Tongue (tissue), 2 donors: ENCODE results near the gene NFASC. TPM values are rescaled to one million over a fixed set of nuclear protein-coding genes. Genes with fewer than 3 reads are reported as not detected.
A peak's percentile ranks its signal among the peaks of the same experiment; 100 is the strongest.

Experiments used
- DNase-seq: peaks from one replicate; pipeline ENCODE4 v3.0.0-alpha.2; 2015
- total RNA-seq: library from RNA; depleted of rRNA; stranded (reverse); fragments of >200 nt; gene quantifications from one replicate; pipeline ENCODE4 v1.2.3, GENCODE V29; 2014

NFASC gene
- total RNA-seq, 1 donor from 2014 or later, result 4.4 TPM

DNA sequence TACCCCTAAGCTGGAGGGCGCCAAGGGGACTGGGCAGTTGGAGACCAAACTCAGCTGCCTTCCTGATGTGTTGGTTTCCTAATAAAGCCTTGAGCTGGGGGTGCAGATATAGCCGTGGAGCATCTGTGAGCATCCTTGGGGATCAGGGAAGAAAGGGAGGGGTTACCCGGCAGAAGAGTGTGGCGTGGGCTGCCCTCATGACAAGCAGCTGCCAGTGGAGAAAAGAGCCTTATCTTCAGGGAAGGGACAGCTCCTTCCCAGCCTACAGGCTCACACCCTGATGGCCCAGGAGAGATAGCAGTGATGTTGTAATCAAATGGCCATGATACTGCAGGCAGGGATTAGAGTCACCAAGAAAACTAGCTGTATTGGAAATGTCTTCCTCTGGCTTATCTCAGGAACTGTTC is 10.8 kb upstream of the NFASC start:
- DNase-seq, result no peak

DNA sequence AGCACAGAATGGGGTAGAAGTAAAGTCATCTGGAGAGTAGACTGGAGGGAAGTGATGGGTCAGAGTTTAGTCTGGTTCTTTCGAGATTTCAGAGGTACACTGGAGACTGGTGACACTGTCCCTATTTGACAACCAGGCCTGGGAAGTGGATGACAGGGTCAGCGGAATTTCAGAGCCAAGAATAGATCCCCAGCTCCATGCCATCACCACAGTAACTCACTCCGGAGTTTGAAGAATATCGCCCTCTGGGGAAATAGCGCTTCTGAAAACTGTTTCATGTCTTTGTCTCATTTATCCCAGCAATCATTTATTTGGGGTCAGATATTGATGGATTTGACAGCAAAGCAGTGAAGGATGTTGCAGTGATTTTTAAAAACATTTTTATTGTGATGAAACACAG is 7.6 kb upstream of the NFASC start:
- DNase-seq, result no peak

DNA sequence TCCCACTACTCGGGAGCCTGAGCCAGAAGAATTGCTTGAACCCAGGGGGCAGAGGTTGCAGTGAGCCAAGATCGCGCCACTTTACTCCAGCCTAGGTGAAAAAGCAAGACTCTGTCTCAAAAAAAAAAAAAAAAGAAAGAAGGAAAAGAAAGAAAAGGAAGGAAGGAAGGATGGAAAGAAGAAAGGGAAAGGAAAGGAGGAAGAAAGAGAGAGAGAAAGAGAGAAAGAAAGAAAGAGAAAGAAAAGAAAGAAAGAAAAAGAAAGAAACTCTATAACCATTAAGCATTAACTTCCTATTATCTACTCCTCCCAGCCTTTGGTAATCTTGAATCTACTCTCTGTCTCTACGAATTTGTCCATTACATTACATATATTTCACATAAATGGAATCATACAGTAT is 6.9 kb upstream of the NFASC start:
- DNase-seq, result no peak

DNA sequence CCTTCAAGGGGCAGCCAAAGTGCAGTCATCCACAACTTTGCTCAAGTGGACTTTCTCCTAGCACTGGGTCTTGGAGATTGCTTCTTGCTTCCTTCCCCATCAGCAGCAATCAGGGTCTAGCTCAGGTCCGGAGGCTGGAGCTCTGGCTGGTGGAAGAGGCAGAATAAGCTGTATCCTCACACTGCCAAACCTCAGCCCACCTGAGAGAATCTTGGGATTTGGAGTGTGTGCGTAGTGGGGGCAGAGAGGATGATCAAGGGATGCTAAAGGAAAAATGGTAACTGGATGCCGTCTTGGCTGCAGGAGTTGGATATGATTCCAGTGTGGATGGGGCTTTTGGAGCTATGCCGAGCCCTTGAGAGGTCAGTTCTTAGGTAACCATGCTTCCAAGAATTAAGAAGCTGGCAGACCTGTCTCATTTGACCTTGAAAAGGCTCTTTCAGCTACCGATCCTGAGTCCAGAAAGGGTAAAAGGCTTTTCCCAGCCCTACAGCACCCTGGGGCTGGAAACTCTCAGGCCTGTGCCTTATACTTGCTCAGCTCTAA is 4.5 kb upstream of the NFASC start:
- no peak for DNase-seq

GRCh38 chr1:204867203-204867602 is 3.5 kb upstream of the NFASC start:
- no peak for DNase-seq

DNA sequence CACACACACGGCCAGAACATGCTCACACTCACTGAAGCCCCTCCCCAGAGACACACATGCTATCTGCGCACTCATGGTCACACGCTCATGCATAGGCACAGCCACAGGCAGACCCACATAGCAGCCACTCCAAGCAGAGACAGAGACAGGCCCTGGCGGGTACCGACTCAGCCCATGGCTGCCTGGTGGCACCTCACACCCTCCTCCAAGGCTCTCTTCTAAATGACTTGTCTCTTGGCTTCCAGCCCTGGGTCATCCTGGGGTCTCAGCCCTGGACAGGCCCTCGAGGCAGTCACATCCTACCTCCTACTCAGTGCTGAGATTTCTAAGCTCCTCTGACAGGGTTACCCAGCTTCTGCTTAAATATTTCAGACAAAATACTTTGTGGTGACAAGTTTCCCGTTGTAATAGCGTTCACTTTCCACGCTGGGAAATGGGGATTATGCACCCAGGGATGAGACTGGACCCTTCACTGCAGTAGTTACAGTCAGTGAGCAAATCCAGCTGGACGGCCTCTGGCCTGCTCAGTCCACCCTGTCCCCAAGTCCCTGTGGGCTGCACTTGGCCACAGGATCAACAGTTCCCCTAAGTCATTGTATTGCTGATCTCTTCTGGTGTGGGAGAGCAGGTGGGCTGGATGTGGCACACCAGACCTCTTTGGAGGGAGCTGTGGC is 2.9 kb upstream of the NFASC start:
- DNase-seq, result no peak

- DNase-seq, result peak; percentile 80
These were observed 2.3 kb upstream of the NFASC start for GRCh38 chr1:204868340-204868700.

GRCh38 chr1:204869097-204869496 is 1.6 kb upstream of the NFASC start:
- no peak for DNase-seq

GRCh38 chr1:204871405-204872037 is 859 bp downstream of the NFASC start:
- no peak for DNase-seq

DNA sequence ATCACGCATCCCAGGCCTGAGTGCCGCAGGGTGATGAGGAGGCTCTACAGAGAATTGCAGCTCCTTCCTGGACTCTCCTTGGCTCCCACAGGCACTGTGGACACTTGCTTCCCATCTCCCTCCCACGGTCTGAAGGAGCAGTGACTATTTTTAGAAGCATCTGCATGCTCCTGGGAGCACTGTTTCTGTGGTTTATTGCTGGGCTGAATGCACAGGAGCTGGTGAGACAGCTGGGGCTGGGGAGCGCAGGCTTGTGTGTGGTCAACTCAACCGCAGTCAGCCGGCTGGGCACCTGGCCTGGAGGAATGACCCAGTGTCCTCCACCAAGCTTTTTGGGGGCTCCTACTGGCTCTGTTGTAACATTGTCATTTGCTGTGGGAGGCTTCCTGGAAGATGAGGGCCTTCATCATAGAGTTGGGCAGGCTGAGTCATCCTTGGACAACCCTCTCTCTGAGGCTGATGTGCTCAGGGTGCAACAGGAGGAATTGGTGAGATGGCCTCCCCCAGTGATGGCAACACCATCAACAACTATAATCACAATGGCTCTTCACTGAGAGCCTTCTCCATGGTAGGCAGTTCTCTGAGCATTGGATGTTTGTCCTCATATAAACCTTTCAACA is 1.7 kb downstream of the NFASC start:
- DNase-seq, result no peak

DNA sequence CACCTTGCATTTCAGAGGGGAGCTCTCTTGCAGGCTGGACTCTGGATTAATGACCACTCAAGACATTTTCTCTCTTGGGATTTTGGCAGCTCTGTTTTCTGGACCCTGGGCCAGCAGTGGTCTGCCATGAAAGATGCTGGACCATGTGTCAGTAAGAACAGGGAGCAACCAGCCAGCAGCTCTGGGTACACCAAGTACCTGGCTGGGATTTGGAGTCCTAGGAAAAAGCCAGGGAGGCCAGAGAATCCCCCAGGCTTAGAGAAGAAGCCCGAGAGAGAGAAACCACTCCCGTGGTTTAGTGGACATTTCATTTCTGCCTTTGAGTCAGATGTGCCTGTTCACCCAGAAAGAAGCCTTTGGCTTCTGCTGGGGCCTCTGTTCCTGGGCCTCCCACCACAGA is 2.5 kb downstream of the NFASC start:
- no peak for DNase-seq

- DNase-seq, result no peak
These were observed 3.1 kb downstream of the NFASC start for GRCh38 chr1:204873714-204874113.

DNA sequence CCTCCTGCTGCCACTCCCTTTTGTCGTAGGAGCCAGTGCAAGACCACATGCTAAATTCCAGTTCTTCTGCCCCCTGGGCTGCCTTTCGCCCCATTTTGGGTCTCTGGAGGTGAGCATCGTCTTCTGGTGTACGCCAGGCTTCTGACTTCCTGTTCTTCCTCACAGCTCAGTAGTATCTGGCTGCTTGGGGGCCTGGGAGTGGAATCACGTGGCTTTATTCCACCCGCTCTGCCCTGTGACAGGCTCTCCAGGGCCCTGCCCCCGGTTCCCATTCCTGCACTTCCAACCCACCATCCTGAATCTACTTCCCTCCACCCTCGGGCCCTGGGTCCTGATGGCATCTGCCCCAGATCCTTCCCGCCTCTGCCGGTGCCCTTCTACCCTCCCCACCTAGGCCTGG is 3.6 kb downstream of the NFASC start:
- no peak for DNase-seq

GRCh38 chr1:204875255-204875654 is 4.6 kb downstream of the NFASC start:
- no peak for DNase-seq

DNA sequence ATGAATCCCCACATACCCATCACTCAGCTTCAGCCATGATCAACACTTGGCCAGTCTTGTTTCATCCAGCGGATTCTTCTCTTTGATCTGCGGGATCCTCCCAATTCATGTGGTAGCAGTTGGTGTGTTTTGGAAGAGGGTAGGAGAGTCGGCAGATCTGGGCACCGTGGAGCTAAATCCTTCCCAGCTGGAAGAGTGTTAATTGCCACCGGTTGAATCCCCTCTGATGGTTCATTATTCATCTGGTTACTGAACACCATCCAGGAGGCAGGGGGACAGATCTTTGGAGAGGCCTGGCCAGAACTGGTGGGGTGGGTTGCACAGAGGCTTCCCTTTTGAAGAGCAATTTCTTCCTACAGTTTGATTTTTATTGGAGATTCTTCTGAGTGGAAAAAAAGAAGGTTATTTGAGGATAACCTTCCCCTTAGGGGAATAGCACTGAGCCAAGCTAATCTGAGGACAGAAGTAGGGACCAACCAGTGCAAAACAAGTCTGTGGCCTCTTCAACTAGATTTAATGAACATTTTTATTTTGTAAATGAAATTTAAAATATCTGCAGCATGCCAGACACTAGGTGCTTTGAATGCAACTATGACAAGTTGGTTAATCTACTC is 8.1 kb downstream of the NFASC start:
- DNase-seq, result no peak

DNA sequence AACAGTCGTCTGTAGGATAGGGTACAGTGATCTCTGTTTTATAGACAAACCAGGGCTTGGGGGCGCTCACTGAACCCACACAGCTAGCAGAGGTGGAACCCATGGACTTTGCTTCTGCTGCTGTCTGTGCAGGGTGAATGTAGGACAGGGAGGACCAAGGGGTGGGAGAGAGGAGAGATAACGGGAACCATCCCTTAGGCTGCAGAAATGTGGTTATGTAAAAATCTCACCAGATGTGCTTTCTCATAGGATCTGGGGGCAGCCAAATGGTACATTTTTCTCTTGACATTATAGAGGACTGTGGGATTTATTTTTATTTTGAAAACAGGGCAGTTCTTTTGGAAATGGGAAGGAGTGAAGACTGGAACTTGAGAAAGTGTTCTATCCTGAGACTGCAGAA is 8.7 kb downstream of the NFASC start:
- no peak for DNase-seq

GRCh38 chr1:204880906-204881305 is 10.2 kb downstream of the NFASC start:
- no peak for DNase-seq

- DNase-seq, result no peak
These were observed 11.8 kb downstream of the NFASC start for GRCh38 chr1:204882479-204882878.

GRCh38 chr1:204883405-204883804 is 12.7 kb downstream of the NFASC start:
- DNase-seq, result no peak

DNA sequence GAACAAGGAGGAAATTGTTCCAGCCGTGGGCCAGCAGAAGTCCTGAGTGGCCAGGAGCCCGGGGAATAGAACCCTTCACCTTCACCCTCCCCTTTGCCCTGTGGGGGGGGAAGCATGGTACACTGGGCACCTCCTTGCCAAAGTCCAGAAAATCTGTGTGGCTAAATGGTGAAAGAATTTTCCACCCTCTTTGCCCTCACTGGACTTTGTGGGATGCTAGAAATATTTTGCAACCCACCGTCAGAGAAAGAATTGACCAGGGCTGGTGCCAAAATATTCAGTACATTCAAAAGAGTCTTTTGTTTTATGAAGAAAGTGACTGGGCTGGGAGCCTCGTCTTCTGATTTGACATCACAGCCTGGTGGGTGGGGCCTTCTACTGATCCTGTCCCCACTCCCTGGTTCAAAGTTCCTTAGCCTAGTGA is 14.6 kb downstream of the NFASC start:
- no peak for DNase-seq

DNA sequence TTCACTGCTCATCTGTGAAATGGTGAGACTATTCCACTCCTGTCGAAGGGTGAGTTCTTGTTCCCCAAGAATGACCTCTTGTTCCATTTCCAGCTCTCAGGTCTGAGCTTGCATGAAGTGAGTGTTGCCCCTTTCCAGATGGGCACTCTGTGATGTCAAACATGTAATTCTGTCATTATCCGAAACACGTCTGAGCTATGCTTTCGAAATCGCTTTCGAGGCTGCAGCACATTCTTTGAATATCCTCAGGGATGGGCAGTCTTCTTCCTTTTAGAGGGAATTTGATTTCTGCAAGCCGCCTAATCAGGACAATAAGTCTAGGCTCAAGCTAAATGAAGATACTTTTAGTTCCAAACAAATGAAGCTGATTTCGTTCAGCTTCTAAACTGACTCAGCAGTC is 15.1 kb downstream of the NFASC start:
- no peak for DNase-seq

- no peak for DNase-seq
These were observed 17.2 kb downstream of the NFASC start for GRCh38 chr1:204887846-204888245.

DNA sequence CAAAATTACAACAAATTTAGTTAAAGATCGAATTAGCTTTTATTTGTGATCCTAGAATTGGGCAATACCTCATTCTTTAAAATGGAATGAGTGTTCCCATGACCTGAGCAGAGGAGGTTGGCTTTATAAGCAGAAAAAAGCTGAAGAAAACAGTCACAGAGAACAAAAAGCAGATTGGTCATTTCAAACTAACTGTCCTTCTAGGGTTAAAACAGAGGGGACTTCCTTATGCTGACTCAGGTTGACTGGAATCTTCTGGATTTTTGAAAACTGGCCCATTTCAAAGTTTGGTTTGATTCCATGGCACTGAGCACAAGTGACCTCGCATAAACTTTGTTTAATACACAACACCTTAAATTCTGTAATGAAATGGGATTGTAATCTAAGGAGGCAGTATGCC is 17.6 kb downstream of the NFASC start:
- no peak for DNase-seq
